Measurements from ENCODE around the gene SEMA5A. TPM values are rescaled to one million over a fixed set of nuclear protein-coding genes. Genes with fewer than 3 reads are reported as not detected.

SEMA5A gene
- total and polyA plus RNA-seq, 2 of the 8 experiments (the other 6 are each of a cell fraction or from before 2014, with no cell fraction given) = 5.3 to 8.9 TPM

DNA sequence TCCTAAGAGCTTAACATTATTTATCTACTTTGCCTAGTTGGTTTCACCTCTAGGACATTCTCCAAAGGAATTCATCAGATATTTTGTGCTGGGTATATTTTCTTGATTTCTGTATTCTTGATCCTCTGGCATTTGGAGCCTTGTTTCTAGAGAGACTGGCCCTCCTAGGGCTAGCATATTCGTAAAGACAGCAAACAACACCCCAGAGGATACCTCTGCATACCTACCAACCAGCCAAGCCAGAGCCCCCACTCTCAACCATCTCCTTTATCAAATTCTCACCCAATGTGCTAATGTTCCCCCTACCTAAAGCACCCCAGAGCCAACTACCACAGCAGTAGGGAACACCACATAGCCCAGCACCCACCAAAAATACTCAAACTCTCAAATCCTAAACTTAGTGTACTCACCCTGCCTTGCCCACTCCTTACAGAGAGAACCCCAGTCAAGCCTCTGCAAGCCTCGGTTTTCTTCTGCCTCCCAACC is 149.5 kb downstream of the SEMA5A start:
- H3K27ac ChIP-seq (ENCODE audit: low read depth, low read length) = no peak overlapping the region
- H3K27me3 ChIP-seq (replicated peaks in 1 of 4; ENCODE audit: control insufficient read depth in 3 of 4, extremely low read depth in 1 of 4, insufficient read depth in 3 of 4, low read length in 3 of 4) = no peaks in the 10 kb centered on the region
- no peak overlapping the region for H2BK5ac ChIP-seq (ENCODE audit: low read depth, low read length)
- TF ChIP-seq JUND (IDR thresholded peaks at IDR 0.05; ENCODE audit: low read length) (no peak), TEAD4 (IDR thresholded peaks at IDR 0.05; ENCODE audit: low read depth, low read length) (no peak), POU5F1 (IDR thresholded peaks at IDR 0.05; ENCODE audit: low read depth, low read length) (no peak), SIN3A (conservative IDR thresholded peaks at IDR 0.05 in 1 of 2, IDR thresholded peaks at IDR 0.05 in 1 of 2; ENCODE audit: low read depth in 1 of 2, low read length in 2 of 2) (no peak), FOSL1 (IDR thresholded peaks at IDR 0.05; ENCODE audit: insufficient read depth, low read depth, low read length) (no peak), BACH1 (IDR thresholded peaks at IDR 0.05; ENCODE audit: low read length) (no peak), POLR2AphosphoS5 (IDR thresholded peaks at IDR 0.05; ENCODE audit: low read depth, low read length) (no peak), SUZ12 (IDR thresholded peaks at IDR 0.05; ENCODE audit: low read length) (no peak)
- TF ChIP-seq, protein P1, sequence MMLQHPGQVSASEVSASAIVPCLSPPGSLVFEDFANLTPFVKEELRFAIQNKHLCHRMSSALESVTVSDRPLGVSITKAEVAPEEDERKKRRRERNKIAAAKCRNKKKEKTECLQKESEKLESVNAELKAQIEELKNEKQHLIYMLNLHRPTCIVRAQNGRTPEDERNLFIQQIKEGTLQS (IDR thresholded peaks at IDR 0.05; ENCODE audit: insufficient read depth, low read depth, low read length) = no peak
- H2BK15ac ChIP-seq (ENCODE audit: low read length) = no peak overlapping the region
- H4K20me1 ChIP-seq (replicated peaks in 1 of 2; ENCODE audit: control insufficient read depth in 1 of 2, insufficient read depth in 2 of 2, low read length in 2 of 2) = peaks cover 0 to 2% of the 10 kb centered on the region in 2 experiments
- H3K79me1 ChIP-seq (ENCODE audit: low read depth, low read length) = no peaks in the 10 kb centered on the region
- H3K4me2 ChIP-seq (ENCODE audit: insufficient read depth in 1 of 2, low read depth in 2 of 2, low read length in 2 of 2) = no peak overlapping the region
- H2BK12ac ChIP-seq (ENCODE audit: low read depth, low read length) = no peak overlapping the region
- H4K8ac ChIP-seq (ENCODE audit: extremely low read depth, insufficient read depth, low read length) = no peak overlapping the region
- CTCF ChIA-PET (ENCODE audit: partially characterized antibody) = interaction anchor here (1.4 kb wide), 1 partner anchor 9 kb away, joined by 4 read pairs; no protein-coding TSS in a partner anchor
- no peak overlapping the region for H3K4ac ChIP-seq (replicated peaks; ENCODE audit: insufficient read length, low read depth, low read length)
- no peaks in the 10 kb centered on the region for H3K36me3 ChIP-seq (ENCODE audit: control insufficient read depth in 2 of 4, insufficient read depth in 4 of 4, low read length in 3 of 4)
- H2BK120ac ChIP-seq (replicated peaks; ENCODE audit: low read depth, low read length) = no peak overlapping the region
- H3K14ac ChIP-seq (ENCODE audit: insufficient read length) = no peak overlapping the region
- no peaks in the 10 kb centered on the region for H3K79me2 ChIP-seq (ENCODE audit: control insufficient read depth in 1 of 2, insufficient read depth in 2 of 2, low read length in 2 of 2)
- no peak overlapping the region for H3K9ac ChIP-seq (replicated peaks in 1 of 4; ENCODE audit: extremely low read depth in 1 of 4, low read depth in 3 of 4, low read length in 3 of 4)
- H2AK5ac ChIP-seq (ENCODE audit: low read depth, low read length) = no peak overlapping the region
- DNase-seq (ENCODE audit: low read depth in 1 of 2, low spot score in 2 of 2) (no peak), FAIRE-seq (no peak)
- no peak overlapping the region for H3K23ac ChIP-seq (ENCODE audit: insufficient read length)
- POLR2A ChIA-PET (ENCODE audit: partially characterized antibody) = no interaction called here
- no peak overlapping the region for H3K56ac ChIP-seq (replicated peaks; ENCODE audit: insufficient read length, low read depth, low read length)
- H3K23me2 ChIP-seq (ENCODE audit: low read depth, low read length) = no peaks in the 10 kb centered on the region
- H2AFZ ChIP-seq (ENCODE audit: low read length) = no peak overlapping the region
- H2BK20ac ChIP-seq (ENCODE audit: low read length) = no peak overlapping the region
- H3K9me3 ChIP-seq (ENCODE audit: insufficient read depth in 2 of 2, low read depth in 1 of 2, low read length in 1 of 2) = no peaks in the 10 kb centered on the region
- WGBS, 2 experiments (ENCODE audit: extremely low coverage in 1 of 2, insufficient coverage in 1 of 2, insufficient read length in 1 of 2, insufficient replicate concordance in 2 of 2, low coverage in 1 of 2, low lambda C conversion rate in 2 of 2, missing lambda C conversion rate in 1 of 2) = 90% methylated on average over 2 of the region's 2 CpGs; no CpG with 5 or more reads in 1 of the 2 experiments
- H3K18ac ChIP-seq (ENCODE audit: extremely low read depth, low read length) = no peak overlapping the region
- no peaks in the 10 kb centered on the region for H3K4me1 ChIP-seq (replicated peaks in 1 of 4; ENCODE audit: control insufficient read depth in 3 of 4, insufficient read depth in 4 of 4, low read length in 3 of 4)
- H3K4me3 ChIP-seq (ENCODE audit: extremely low read depth in 1 of 4, insufficient read depth in 2 of 4, low read depth in 3 of 4, low read length in 4 of 4) = no peak overlapping the region
- no peak overlapping the region for H4K91ac ChIP-seq (replicated peaks; ENCODE audit: insufficient read length, low read length)
- no peak overlapping the region for H4K5ac ChIP-seq (ENCODE audit: insufficient read length, low read depth, low read length)

Data from H1 (cell line).